Spinal cord (tissue), 10 donors: Measurements from ENCODE around the gene DSP. TPM values are rescaled to one million over a fixed set of nuclear protein-coding genes. Genes with fewer than 3 reads are reported as not detected.

ENCODE experiments used
- DNase-seq, 6 donors: peaks; one replicate each; pipeline versions ENCODE4 v3.0.0 to v3.0.0-alpha.2; 2013 to 2015; ENCODE audit warnings: low spot score in 6 of 6, low read depth in 4 of 6
- H3K27ac ChIP-seq: one replicate; pipeline ENCODE4 v1.5.1; 2013; ENCODE audit warnings: low read depth, low read length, control low read depth
- H3K27me3 ChIP-seq: one replicate; pipeline ENCODE4 v1.6.1; 2013; ENCODE audit warnings: low read length; ENCODE audit not compliant: control insufficient read depth, insufficient read depth
- H3K36me3 ChIP-seq: one replicate; pipeline ENCODE4 v1.6.1; 2013; ENCODE audit warnings: low read length; ENCODE audit not compliant: control insufficient read depth, insufficient read depth
- H3K4me1 ChIP-seq: one replicate; pipeline ENCODE4 v1.6.1; 2013; ENCODE audit warnings: low read length; ENCODE audit not compliant: control insufficient read depth, insufficient read depth
- H3K4me3 ChIP-seq: one replicate; pipeline ENCODE4 v1.5.1; 2013; ENCODE audit warnings: low read depth, low read length, control low read depth
- H3K9me3 ChIP-seq: one replicate; pipeline ENCODE4 v1.6.1; 2013; ENCODE audit warnings: low read length; ENCODE audit not compliant: control insufficient read depth, insufficient read depth
- WGBS: methylation state at CpG from one replicate; pipeline ENCODE4 v1.1.5; 2013; ENCODE audit warnings: missing lambda C conversion rate; ENCODE audit not compliant: insufficient coverage; 5-methylcytosine and 5-hydroxymethylcytosine counted together
- polyA plus RNA-seq, 2 donors: library from polyadenylated mRNA; unstranded; fragments of 120-200 nt; gene quantifications; one replicate each; pipeline ENCODE4 v1.2.1, GENCODE V29; 2013; ENCODE audit not compliant: insufficient read length in 2 of 2
- total RNA-seq, 2 donors: library from RNA; depleted of rRNA in 1 of 2; stranded (reverse); fragments of 120-200 nt in 1 of 2; fragments of >200 nt in 1 of 2; gene quantifications; one replicate each; pipeline versions ENCODE4 v1.2.3 to v1.2.4, GENCODE V29; 2013 to 2014
- donor health status: healthy.

DSP gene
- total and polyA plus RNA-seq, 4 donors, result 8.4 to 270 (median 58.0) TPM

GRCh38 chr6:7585287-7585930 is 43.9 kb downstream of the DSP start:
- no peak for DNase-seq
- 96% methylated on average over 20 of the region's 28 CpGs for WGBS
- H3K36me3 ChIP-seq, result no peaks in the 10 kb centered on the region
- H3K27ac ChIP-seq, result no peak overlapping the region
- H3K9me3 ChIP-seq, result no peaks in the 10 kb centered on the region
- no peak overlapping the region for H3K4me3 ChIP-seq
- H3K4me1 ChIP-seq, result no peaks in the 10 kb centered on the region
- H3K27me3 ChIP-seq, result no peaks in the 10 kb centered on the region

- Histone ChIP-seq H3K36me3 (no peaks in the 10 kb centered on the region), H3K9me3 (no peaks in the 10 kb centered on the region)
- 90% methylated on average over 2 of the region's 3 CpGs for WGBS
These were observed 46.2 kb downstream of the DSP start for GRCh38 chr6:7587631-7588100.

GRCh38 chr6:7588506-7588905 is 47.0 kb downstream of the DSP start:
- no CpG with 5 or more reads among the region's 4 CpGs for WGBS
- no peak overlapping the region for H3K4me3 ChIP-seq
- no peaks in the 10 kb centered on the region for H3K36me3 ChIP-seq
- no peak for DNase-seq
- H3K9me3 ChIP-seq, result no peaks in the 10 kb centered on the region
- no peak overlapping the region for H3K27ac ChIP-seq
- no peaks in the 10 kb centered on the region for H3K27me3 ChIP-seq
- peaks cover 5% of the 10 kb centered on the region for H3K4me1 ChIP-seq

More at GRCh38 chr6:7587631-7588100, 46.2 kb downstream of the DSP start:
- DNase-seq, result no peak
- H3K27me3 ChIP-seq, result no peaks in the 10 kb centered on the region
- no peak overlapping the region for H3K4me3 ChIP-seq
- H3K4me1 ChIP-seq, result peaks cover 5% of the 10 kb centered on the region
- H3K27ac ChIP-seq, result no peak overlapping the region

GRCh38 chr6:7589221-7589620 is 47.8 kb downstream of the DSP start:
- no CpG with 5 or more reads among the region's 3 CpGs for WGBS
- no peak overlapping the region for H3K27ac ChIP-seq
- no peaks in the 10 kb centered on the region for H3K9me3 ChIP-seq
- no peaks in the 10 kb centered on the region for H3K36me3 ChIP-seq
- H3K4me1 ChIP-seq, result peaks cover 5% of the 10 kb centered on the region
- H3K27me3 ChIP-seq, result no peaks in the 10 kb centered on the region
- no peak overlapping the region for H3K4me3 ChIP-seq
- no peak for DNase-seq

GRCh38 chr6:7589949-7590917 is 48.8 kb downstream of the DSP start, which contains the start of gene SNRNP48:
Gene SNRNP48, plus strand, starts transcription at chr6:7590198. Its CDS starts 60 bp downstream, at chr6:7590258.
- H3K4me3 ChIP-seq, result peak within 1 kb of the TSS; percentile 90
- H3K27ac ChIP-seq, result peak within 1 kb of the TSS; percentile 68
- H3K27me3 ChIP-seq, result no peaks in the 10 kb centered on the region
- H3K4me1 ChIP-seq, result peaks cover 5% of the 10 kb centered on the region
- 0% methylated on average over 69 of the region's 72 CpGs for WGBS
- H3K36me3 ChIP-seq, result peaks cover 4% of the 10 kb centered on the region
- DNase-seq, result peak; percentile 84 to 99 (median 92)
- H3K9me3 ChIP-seq, result no peaks in the 10 kb centered on the region

- DNase-seq, result peak in 2 of 6 donors; percentile 21 to 38
- H3K27ac ChIP-seq, result no peak overlapping the region
These were observed 49.4 kb downstream of the DSP start for GRCh38 chr6:7590918-7591302.

GRCh38 chr6:7591770-7592169 is 50.3 kb downstream of the DSP start:
- Histone ChIP-seq H3K27ac (no peak overlapping the region), H3K4me3 (no peak overlapping the region)
- no peak for DNase-seq

More at GRCh38 chr6:7590918-7591302, 49.4 kb downstream of the DSP start:
- 46% methylated on average over 7 of the region's 10 CpGs for WGBS
- Histone ChIP-seq H3K27me3 (no peaks in the 10 kb centered on the region), H3K4me3 (peak overlapping the region; percentile 90), H3K9me3 (no peaks in the 10 kb centered on the region), H3K4me1 (peaks cover 5% of the 10 kb centered on the region), H3K36me3 (peaks cover 5% of the 10 kb centered on the region)

GRCh38 chr6:7593229-7593628 is 51.8 kb downstream of the DSP start:
- no peak overlapping the region for H3K27ac ChIP-seq
- H3K9me3 ChIP-seq, result no peaks in the 10 kb centered on the region
- H3K27me3 ChIP-seq, result no peaks in the 10 kb centered on the region
- no peak overlapping the region for H3K4me3 ChIP-seq
- peaks cover 5% of the 10 kb centered on the region for H3K4me1 ChIP-seq
- no peak for DNase-seq
- WGBS, result 86% methylated on average over 1 of the region's 1 CpG
- peaks cover 12% of the 10 kb centered on the region for H3K36me3 ChIP-seq

More at GRCh38 chr6:7591770-7592169, 50.3 kb downstream of the DSP start:
- no peaks in the 10 kb centered on the region for H3K27me3 ChIP-seq
- H3K4me1 ChIP-seq, result peaks cover 5% of the 10 kb centered on the region
- H3K9me3 ChIP-seq, result no peaks in the 10 kb centered on the region
- WGBS, result 100% methylated on average over 2 of the region's 5 CpGs
- H3K36me3 ChIP-seq, result peaks cover 7% of the 10 kb centered on the region

- 96% methylated on average over 2 of the region's 4 CpGs for WGBS
- no peaks in the 10 kb centered on the region for H3K9me3 ChIP-seq
- no peak overlapping the region for H3K27ac ChIP-seq
These were observed 53.2 kb downstream of the DSP start for GRCh38 chr6:7594579-7595125.

More at GRCh38 chr6:7594579-7595125, 53.2 kb downstream of the DSP start:
- Histone ChIP-seq H3K4me1 (peaks cover 5% of the 10 kb centered on the region), H3K4me3 (no peak overlapping the region), H3K27me3 (no peaks in the 10 kb centered on the region), H3K36me3 (peaks cover 13% of the 10 kb centered on the region)
- DNase-seq, result no peak
